Smooth muscle cell (in vitro differentiated cells): ENCODE data around the gene BOC. TPM values are rescaled to one million over a fixed set of nuclear protein-coding genes. Genes with fewer than 3 reads are reported as not detected.

Experiments used
- DNase-seq: peaks from one replicate; lab custom pipeline; 2025; ENCODE audit not compliant: unreplicated experiment; lab: John Stamatoyannopoulos, UW
- H2AFZ ChIP-seq: fragments of 200-600 bp; sonication (generic); 2 replicates; pipeline ENCODE4 v1.6.0; 2016; ENCODE audit warnings: antibody characterized with exemption, low read depth, mild to moderate bottlenecking
- H3F3A ChIP-seq: fragments of 200-600 bp; sonication (generic); 2 replicates; pipeline ENCODE4 v1.6.0; 2017; ENCODE audit warnings: antibody characterized with exemption, low read depth
- H3K27ac ChIP-seq: fragments of 200-600 bp; sonication (generic); 2 replicates; pipeline ENCODE4 v1.5.1; 2016; ENCODE audit warnings: low read depth, mild to moderate bottlenecking
- H3K27me3 ChIP-seq: fragments of 200-600 bp; sonication (generic); 2 replicates; pipeline ENCODE4 v1.6.1; 2016; ENCODE audit warnings: low read depth, mild to moderate bottlenecking
- H3K36me3 ChIP-seq: fragments of 200-600 bp; sonication (generic); 2 replicates; pipeline ENCODE4 v1.5.1; 2016; ENCODE audit warnings: low read depth
- H3K4me1 ChIP-seq: fragments of 200-600 bp; sonication (generic); 2 replicates; pipeline ENCODE4 v1.5.1; 2016; ENCODE audit warnings: low read depth
- H3K4me2 ChIP-seq: fragments of 200-600 bp; sonication (generic); 2 replicates; pipeline ENCODE4 v1.6.0; 2016; ENCODE audit warnings: mild to moderate bottlenecking
- H3K4me3 ChIP-seq: fragments of 200-600 bp; sonication (generic); 2 replicates; pipeline ENCODE4 v1.5.1; 2016; ENCODE audit warnings: mild to moderate bottlenecking
- H3K79me2 ChIP-seq: fragments of 200-600 bp; sonication (generic); 2 replicates; pipeline ENCODE4 v1.6.0; 2016; ENCODE audit warnings: low read depth, mild to moderate bottlenecking
- H3K9ac ChIP-seq: fragments of 200-600 bp; sonication (generic); 2 replicates; pipeline ENCODE4 v1.6.0; 2016; ENCODE audit warnings: low read depth
- H3K9me3 ChIP-seq: fragments of 200-600 bp; sonication (generic); replicated peaks from 2 replicates; pipeline ENCODE4 v1.5.1; 2016; ENCODE audit warnings: low read depth
- H4K20me1 ChIP-seq: fragments of 200-600 bp; sonication (generic); 2 replicates; pipeline ENCODE4 v1.6.0; 2016; ENCODE audit warnings: low read depth
- CTCF ChIP-seq: fragments of 200-600 bp; sonication (generic); IDR thresholded peaks from 2 replicates; pipeline ENCODE4 v1.5.1; 2017; ENCODE audit warnings: borderline replicate concordance, mild to moderate bottlenecking, antibody characterized with exemption; ENCODE audit not compliant: insufficient read depth, poor library complexity, severe bottlenecking
- WGBS: methylation state at CpG from one replicate; pipeline ENCODE4 v1.1.7; 2016; ENCODE audit warnings: low lambda C conversion rate; 5-methylcytosine and 5-hydroxymethylcytosine counted together
- polyA plus RNA-seq: library from polyadenylated mRNA; unstranded; fragments of >200 nt; fragmentation: Nextera tagmentation; extraction: Ambion mirVana; gene quantifications from 2 replicates; pipeline ENCODE4 v1.2.1, GENCODE V29; 2016
- total RNA-seq: library from RNA; depleted of rRNA; stranded (reverse); fragments of >200 nt; gene quantifications from 2 replicates; pipeline ENCODE4 v1.2.3, GENCODE V29; 2014

BOC gene
- total and polyA plus RNA-seq, 2 experiments from 2014 or later = 19.5 to 31.2 TPM

- H3K9me3 ChIP-seq = no peaks in the 10 kb centered on the region
- H3K4me2 ChIP-seq = no peak overlapping the region
- 97% methylated on average over 2 of the region's 2 CpGs for WGBS
- H3K27ac ChIP-seq = no peak overlapping the region
- no peaks in the 10 kb centered on the region for H4K20me1 ChIP-seq
- peaks cover 21% of the 10 kb centered on the region for H3K4me1 ChIP-seq
- no peak for DNase-seq
- no peak overlapping the region for H3K9ac ChIP-seq
- no peaks in the 10 kb centered on the region for H3K27me3 ChIP-seq
- no peaks in the 10 kb centered on the region for H3K79me2 ChIP-seq
- H3K4me3 ChIP-seq = no peak overlapping the region
- no peaks in the 10 kb centered on the region for H3K36me3 ChIP-seq
- TF ChIP-seq CTCF = no peak
- H2AFZ ChIP-seq = no peak overlapping the region
- H3F3A ChIP-seq = no peaks in the 10 kb centered on the region
Observed at GRCh38 chr3:113275583-113275928, 64.2 kb downstream of the BOC start.

DNA sequence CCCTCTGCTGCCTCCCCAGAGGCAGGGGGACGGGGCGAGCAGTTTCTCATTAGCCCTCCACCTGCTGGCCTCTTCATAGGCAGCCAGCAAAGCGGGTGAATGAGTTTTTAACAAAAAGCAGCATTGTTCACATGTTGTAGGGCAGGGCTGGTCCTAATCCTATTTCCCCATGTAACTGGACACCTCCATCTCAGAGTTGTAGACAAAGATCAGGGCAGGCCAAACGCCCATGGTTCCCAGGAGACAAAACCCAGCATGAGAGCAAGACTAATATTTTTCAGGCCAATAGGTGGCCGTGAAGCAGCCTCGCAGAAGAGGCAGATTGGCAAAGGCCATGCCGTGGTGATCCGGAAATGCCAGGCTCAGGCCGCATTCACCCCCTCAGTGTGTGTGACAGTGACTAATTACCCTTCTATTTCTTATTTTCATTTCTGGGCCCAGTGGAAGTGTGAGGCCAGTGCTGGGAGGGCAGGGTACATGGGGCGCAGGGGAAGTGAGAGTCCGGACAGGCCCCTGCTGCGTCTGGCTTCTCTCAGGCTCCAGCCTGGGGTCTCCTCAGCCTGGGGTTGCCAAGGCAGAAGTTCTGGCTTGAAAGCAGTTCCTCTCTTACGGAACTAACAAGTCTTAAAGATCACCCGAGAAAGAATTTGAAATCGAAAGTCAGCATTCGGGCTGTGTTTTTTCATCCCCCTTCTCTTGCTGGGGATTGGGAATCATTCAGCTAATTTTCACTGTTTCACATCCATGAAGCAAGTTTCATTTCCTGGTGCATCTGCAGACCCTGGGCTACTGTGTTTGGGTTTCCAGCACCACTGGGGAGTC lies 64.8 kb downstream of the BOC start:
- no peak for TF ChIP-seq CTCF
- Histone ChIP-seq H3K79me2 (no peaks in the 10 kb centered on the region), H3K9me3 (no peaks in the 10 kb centered on the region), H3F3A (no peaks in the 10 kb centered on the region), H3K9ac (no peak overlapping the region), H3K4me3 (no peak overlapping the region), H3K4me2 (no peak overlapping the region), H3K36me3 (peaks cover 1% of the 10 kb centered on the region), H3K27me3 (no peaks in the 10 kb centered on the region), H2AFZ (no peak overlapping the region), H3K4me1 (peaks cover 21% of the 10 kb centered on the region), H3K27ac (no peak overlapping the region), H4K20me1 (no peaks in the 10 kb centered on the region)
- whole genome bisulfite sequencing = 91% methylated on average over 16 of the region's 16 CpGs
- DNase-seq = no peak

DNA sequence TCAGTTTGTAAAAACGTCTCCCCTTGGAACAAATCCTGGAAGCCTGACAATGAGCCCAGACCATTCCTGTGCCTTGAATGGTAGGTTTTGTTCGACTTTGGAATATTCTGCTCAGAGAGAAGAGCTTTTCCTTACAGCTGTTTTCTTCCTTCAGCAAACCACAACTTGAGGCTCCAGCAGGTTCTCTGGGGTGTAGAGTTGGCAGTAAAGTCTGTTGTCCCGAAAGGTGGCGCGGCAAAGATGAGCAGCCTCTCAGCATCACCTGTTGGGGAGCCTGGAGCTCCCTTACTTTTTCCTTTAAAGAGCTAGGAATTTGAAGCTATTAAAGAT lies 65.4 kb downstream of the BOC start:
- no peaks in the 10 kb centered on the region for H3K27me3 ChIP-seq
- H3K4me2 ChIP-seq = no peak overlapping the region
- H3K36me3 ChIP-seq = peaks cover 7% of the 10 kb centered on the region
- H4K20me1 ChIP-seq = no peaks in the 10 kb centered on the region
- no peak for TF ChIP-seq CTCF
- H3K4me3 ChIP-seq = no peak overlapping the region
- H3K27ac ChIP-seq = no peak overlapping the region
- H3K9ac ChIP-seq = no peak overlapping the region
- H3K4me1 ChIP-seq = peaks cover 21% of the 10 kb centered on the region
- DNase-seq = no peak
- no peaks in the 10 kb centered on the region for H3F3A ChIP-seq
- H3K9me3 ChIP-seq = no peaks in the 10 kb centered on the region
- no peaks in the 10 kb centered on the region for H3K79me2 ChIP-seq
- H2AFZ ChIP-seq = no peak overlapping the region
- 96% methylated on average over 5 of the region's 5 CpGs for WGBS

DNA sequence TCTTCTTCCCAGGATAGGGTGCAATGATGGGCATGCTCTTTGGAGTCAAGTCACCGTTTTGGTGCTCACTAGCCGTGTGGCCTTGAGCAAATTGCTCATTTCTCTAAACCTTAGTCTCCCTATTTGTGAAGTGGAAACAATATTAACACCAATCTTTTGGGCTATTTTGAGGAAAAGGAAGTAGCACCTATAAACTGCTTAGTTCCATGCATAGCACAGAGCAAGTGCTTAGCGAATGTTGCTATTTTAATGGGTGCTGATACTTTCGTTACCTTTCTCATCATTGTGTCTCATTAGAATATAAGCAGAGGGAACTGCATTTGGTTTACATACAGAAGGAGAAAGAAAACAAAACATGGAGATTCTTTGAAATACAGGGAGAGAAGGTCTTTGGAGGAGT lies 66.1 kb downstream of the BOC start:
- peaks cover 7% of the 10 kb centered on the region for H3K36me3 ChIP-seq
- peaks cover 21% of the 10 kb centered on the region for H3K4me1 ChIP-seq
- H2AFZ ChIP-seq = no peak overlapping the region
- H3K4me3 ChIP-seq = no peak overlapping the region
- H3K9ac ChIP-seq = no peak overlapping the region
- no peak for DNase-seq
- no peak overlapping the region for H3K27ac ChIP-seq
- no peaks in the 10 kb centered on the region for H3K79me2 ChIP-seq
- H4K20me1 ChIP-seq = no peaks in the 10 kb centered on the region
- no peak overlapping the region for H3K4me2 ChIP-seq
- no peak for TF ChIP-seq CTCF
- no peaks in the 10 kb centered on the region for H3F3A ChIP-seq
- 96% methylated on average over 4 of the region's 4 CpGs for WGBS
- no peaks in the 10 kb centered on the region for H3K9me3 ChIP-seq
- H3K27me3 ChIP-seq = no peaks in the 10 kb centered on the region
